Mucosa of descending colon (tissue), 3 donors: ENCODE data around the gene HELZ. TPM values are rescaled to one million over a fixed set of nuclear protein-coding genes. Genes with fewer than 3 reads are reported as not detected.
A peak's percentile ranks its signal among the peaks of the same experiment; 100 is the strongest.

Experiments
- ATAC-seq: fragments of 200-7000 bp; cut with Tn5 transposase; one replicate; pipeline ENCODE4 v1.9.1; 2020; ENCODE audit warnings: mild to moderate bottlenecking, moderate library complexity
- DNase-seq, 3 donors: peaks; one replicate each; pipeline ENCODE4 v3.0.0-alpha.2; 2020
- H3K36me3 ChIP-seq: fragments of 200-600 bp; one replicate; pipeline ENCODE4 v1.8.0; 2021; ENCODE audit warnings: low read depth, mild to moderate bottlenecking
- H3K4me1 ChIP-seq: fragments of 200-600 bp; one replicate; pipeline ENCODE4 v1.8.0; 2021; ENCODE audit warnings: low read depth, mild to moderate bottlenecking
- H3K4me3 ChIP-seq: fragments of 200-600 bp; one replicate; pipeline ENCODE4 v1.8.0; 2021; ENCODE audit warnings: mild to moderate bottlenecking
- H3K9me3 ChIP-seq: fragments of 200-600 bp; one replicate; pipeline ENCODE4 v1.8.0; 2021; ENCODE audit warnings: mild to moderate bottlenecking
- intact Hi-C, 2 donors: fragments of 100-400 bp; cut with DNase I in 1 of 2; cut with micrococcal nuclease in 1 of 2; formaldehyde crosslinking; loops; one replicate each; pipeline versions ENCODE4 v1.11.0 to v1.11.1; 2022; cut with DNase I, micrococcal nuclease
- total RNA-seq, 3 donors: library from RNA; stranded (reverse); fragmentation: NEBNext Ultra II Directional in 2 of 3; extraction: Animal tissue kit (Norgen Biotek cat#: 25700) in 2 of 3; gene quantifications; one replicate each; pipeline versions ENCODE4 v1.2.1 to v1.2.4, GENCODE V29; 2021 to 2023
- TF ChIP-seq, protein P1 (sequence below): fragments of 200-600 bp; IDR thresholded peaks from one replicate; pipeline ENCODE4 v1.8.0; 2022; ENCODE audit warnings: antibody characterized with exemption, mild to moderate bottlenecking
- donor health status: DM: no; HTN: no; CAD: no; lungs with moderate emphysema.
- donor health status: DM: no; HTN: no; CAD: no.
- donor health status: DM: no; HTN: yes; CAD: no.

Gene HELZ
- total RNA-seq, 3 donors from 2014 or later = 43.2 to 65.3 (median 43.3) TPM

DNA sequence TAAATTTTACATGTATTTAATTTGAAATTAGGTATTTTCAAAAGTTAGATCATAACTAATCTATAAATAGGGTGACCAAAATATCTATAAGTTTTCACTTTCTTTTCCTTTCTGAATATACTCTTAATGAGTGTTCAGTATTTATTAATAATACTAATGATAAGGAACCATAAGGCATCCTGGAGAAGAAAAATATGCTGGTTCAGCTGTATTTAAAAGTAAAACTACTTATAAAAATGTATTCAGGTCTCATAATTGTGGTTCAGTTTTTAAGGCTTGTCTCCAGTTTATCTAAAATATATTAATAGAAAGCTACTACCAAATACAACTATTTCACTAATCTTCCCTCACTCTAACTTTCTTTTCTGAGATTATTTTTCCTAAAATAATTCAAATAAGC is 67.3 kb downstream of the HELZ start:
- no peak for DNase-seq
- TF ChIP-seq, protein P1, sequence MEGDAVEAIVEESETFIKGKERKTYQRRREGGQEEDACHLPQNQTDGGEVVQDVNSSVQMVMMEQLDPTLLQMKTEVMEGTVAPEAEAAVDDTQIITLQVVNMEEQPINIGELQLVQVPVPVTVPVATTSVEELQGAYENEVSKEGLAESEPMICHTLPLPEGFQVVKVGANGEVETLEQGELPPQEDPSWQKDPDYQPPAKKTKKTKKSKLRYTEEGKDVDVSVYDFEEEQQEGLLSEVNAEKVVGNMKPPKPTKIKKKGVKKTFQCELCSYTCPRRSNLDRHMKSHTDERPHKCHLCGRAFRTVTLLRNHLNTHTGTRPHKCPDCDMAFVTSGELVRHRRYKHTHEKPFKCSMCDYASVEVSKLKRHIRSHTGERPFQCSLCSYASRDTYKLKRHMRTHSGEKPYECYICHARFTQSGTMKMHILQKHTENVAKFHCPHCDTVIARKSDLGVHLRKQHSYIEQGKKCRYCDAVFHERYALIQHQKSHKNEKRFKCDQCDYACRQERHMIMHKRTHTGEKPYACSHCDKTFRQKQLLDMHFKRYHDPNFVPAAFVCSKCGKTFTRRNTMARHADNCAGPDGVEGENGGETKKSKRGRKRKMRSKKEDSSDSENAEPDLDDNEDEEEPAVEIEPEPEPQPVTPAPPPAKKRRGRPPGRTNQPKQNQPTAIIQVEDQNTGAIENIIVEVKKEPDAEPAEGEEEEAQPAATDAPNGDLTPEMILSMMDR = no peak
- Histone ChIP-seq H3K4me1 (no peaks in the 10 kb centered on the region), H3K4me3 (no peak overlapping the region), H3K36me3 (no peaks in the 10 kb centered on the region), H3K9me3 (no peaks in the 10 kb centered on the region)
- intact Hi-C loops = no loop called here
- no peak for ATAC-seq

DNA sequence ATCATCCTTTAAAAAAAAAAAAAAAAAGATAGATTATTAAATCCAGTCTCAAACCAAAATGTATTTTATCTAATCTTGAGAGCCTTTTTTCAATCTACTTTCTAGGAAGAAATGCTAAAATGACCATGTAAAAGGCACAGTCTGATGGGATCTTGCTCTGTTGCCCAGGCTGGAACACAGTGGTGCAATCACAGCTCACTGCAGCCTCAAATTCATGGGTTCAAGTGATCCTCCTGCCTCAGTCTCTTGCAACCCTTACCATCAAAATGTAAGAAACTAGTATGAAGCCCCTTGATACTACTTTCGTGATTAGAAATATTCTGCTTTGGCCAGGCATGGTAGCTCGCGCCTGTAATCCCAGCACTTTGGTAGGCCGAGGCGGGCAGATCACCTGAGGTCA is 70.8 kb downstream of the HELZ start:
- Histone ChIP-seq H3K36me3 (no peaks in the 10 kb centered on the region), H3K4me1 (no peaks in the 10 kb centered on the region), H3K9me3 (no peaks in the 10 kb centered on the region), H3K4me3 (no peak overlapping the region)
- TF ChIP-seq, protein P1 = no peak
- DNase-seq (no peak), ATAC-seq (no peak)
- intact Hi-C loops = no loop called here

DNA sequence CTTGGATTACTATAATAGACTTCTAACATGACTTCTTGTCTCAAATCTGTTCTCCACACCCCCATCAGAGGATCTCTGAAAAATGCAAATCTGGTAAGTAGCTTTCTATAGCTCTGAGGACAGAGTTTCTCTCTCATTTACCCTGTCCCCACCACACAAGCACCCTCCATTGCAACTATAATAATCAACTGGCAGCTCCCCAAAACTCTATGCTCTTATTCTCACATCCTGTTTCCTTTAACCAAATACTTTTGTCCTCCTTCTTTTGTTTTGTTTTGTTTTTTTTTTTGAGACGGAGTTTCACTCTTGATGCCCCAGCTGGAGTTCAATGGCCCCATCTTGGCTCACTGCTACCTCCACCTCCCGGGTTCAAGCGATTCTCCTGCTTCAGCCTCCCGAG is 73.4 kb downstream of the HELZ start:
- Histone ChIP-seq H3K9me3 (no peaks in the 10 kb centered on the region), H3K4me3 (no peak overlapping the region), H3K36me3 (no peaks in the 10 kb centered on the region), H3K4me1 (no peaks in the 10 kb centered on the region)
- TF ChIP-seq, protein P1 = no peak
- no peak for DNase-seq
- no peak for ATAC-seq
- intact Hi-C loops = no loop called here

DNA sequence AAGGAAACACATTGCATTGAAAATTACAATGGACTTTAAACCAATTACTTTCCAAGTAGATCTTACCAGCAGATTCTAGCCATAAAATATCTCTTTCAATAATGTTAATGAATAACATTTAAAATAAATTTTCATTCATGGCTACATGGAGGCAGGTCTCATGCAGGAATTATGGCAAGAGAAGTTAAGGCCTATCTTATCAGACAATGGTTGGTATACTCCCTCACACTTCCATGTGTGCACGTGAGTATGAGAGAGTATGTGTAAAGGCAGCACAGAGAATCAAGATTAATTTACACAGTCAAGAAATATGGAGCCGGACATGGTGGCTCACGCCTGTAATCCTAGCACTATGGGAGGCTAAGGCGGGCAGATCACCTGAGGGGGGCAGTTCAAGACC is 76.5 kb downstream of the HELZ start:
- intact Hi-C loops = no loop called here
- no peak overlapping the region for H3K4me3 ChIP-seq
- ATAC-seq = no peak
- no peaks in the 10 kb centered on the region for H3K9me3 ChIP-seq
- H3K36me3 ChIP-seq = peaks cover 3% of the 10 kb centered on the region
- no peaks in the 10 kb centered on the region for H3K4me1 ChIP-seq
- TF ChIP-seq, protein P1 = no peak
- no peak for DNase-seq

DNA sequence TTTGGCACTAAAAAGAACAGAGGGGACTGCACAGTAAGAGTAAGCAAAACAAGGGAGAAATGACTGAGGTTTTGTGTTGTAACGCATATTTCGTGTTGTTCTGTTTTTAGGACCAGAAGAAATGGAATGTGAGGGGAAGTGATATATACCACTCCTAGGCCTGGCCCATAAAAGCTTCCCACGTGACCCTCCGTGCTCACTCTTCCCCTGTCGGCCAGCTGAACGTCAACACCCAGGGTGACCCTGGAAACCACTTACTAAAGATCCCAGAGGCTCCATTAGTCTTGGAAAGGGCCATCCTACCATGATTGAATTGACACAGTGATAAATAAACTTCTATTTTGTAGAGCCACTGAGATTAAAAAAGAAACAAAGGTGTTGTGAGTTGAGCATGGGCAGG is 79.8 kb downstream of the HELZ start:
- Histone ChIP-seq H3K9me3 (no peaks in the 10 kb centered on the region), H3K36me3 (peaks cover 3% of the 10 kb centered on the region), H3K4me1 (no peaks in the 10 kb centered on the region), H3K4me3 (no peak overlapping the region)
- peak in 1 of 3 donors; percentile 9 for DNase-seq
- ATAC-seq = peak; percentile 27
- intact Hi-C loops = no loop called here
- TF ChIP-seq, protein P1 = no peak

DNA sequence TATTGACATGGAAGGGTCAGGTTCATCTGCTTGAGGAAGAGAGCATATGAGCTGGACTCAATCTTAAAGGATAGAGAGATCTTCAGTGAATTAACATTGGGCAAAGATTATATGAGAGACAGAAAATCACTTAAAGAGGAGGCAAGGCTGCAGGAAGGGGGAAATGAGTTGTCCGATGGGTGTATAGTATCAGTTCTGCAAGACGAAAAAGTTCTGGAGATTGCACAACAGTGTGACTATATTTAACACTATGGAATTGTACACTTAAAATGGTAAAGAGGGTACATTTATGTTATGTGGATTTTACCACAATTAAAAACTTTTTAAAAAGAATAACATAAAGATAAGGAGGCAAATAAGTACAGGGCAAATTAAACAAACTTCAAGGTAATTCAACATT is 80.7 kb downstream of the HELZ start:
- no peak for DNase-seq
- ATAC-seq = no peak
- Histone ChIP-seq H3K4me3 (no peak overlapping the region), H3K36me3 (peaks cover 3% of the 10 kb centered on the region), H3K4me1 (no peaks in the 10 kb centered on the region), H3K9me3 (no peaks in the 10 kb centered on the region)
- intact Hi-C loops = no loop called here
- TF ChIP-seq, protein P1 = no peak
